K562 (cell line): Measurements from ENCODE around the gene PITPNC1. TPM values are rescaled to one million over a fixed set of nuclear protein-coding genes. Genes with fewer than 3 reads are reported as not detected.

Experiments
- ATAC-seq: fragments of 200-7000 bp; cut with Tn5 transposase; 3 replicates; pipeline ENCODE4 v1.9.1; 2020; ENCODE audit warnings: moderate library complexity
- BruUV-seq: library from RNA; stranded (reverse); fragments of 400-500 nt; replicated peaks from 2 replicates; lab custom pipeline; 2021; lab: Mats Ljungman, UMichigan
- CTCF ChIA-PET: fragments of 300-600 bp; formaldehyde crosslinking; extraction: SDS; loops from one replicate; lab custom pipeline; 2021; ENCODE audit warnings: low intra/inter-chr PET ratio; lab: Yijun Ruan, JAX
- POLR2A ChIA-PET: fragments of 300-600, 350-650 bp; sonication (Branson Sonifier 250); formaldehyde crosslinking; extraction: SDS; loops from one replicate; lab custom pipeline; 2021; ENCODE audit warnings: antibody characterized with exemption, inconsistent platforms; lab: Yijun Ruan, JAX
- DNase-seq, 4 experiments: peaks; one replicate each; pipeline versions ENCODE4 v3.0.0 to v3.0.0-alpha.2; 2011 to 2018; ENCODE audit warnings: low spot score in 3 of 4, mixed read lengths in 3 of 4; ENCODE audit errors: extremely low read depth in 1 of 4
- FAIRE-seq: peaks from 2 replicates; lab custom pipeline; 2011; peaks lifted over from hg19 to GRCh38; lab: Jason Lieb, UNC
- H2AFZ ChIP-seq: 2 replicates; pipeline ENCODE4 v1.6.0; 2011; ENCODE audit warnings: low read depth, low read length, control low read depth, inconsistent platforms
- H3K27ac ChIP-seq: fragments of 200-600 bp; 3 replicates; pipeline ENCODE4 v1.8.0; 2011; ENCODE audit warnings: low read depth, mild to moderate bottlenecking, control low read depth, inconsistent platforms, low read length, moderate library complexity, mixed read lengths; ENCODE audit errors: extremely low read depth
- H3K27me3 ChIP-seq, 2 experiments: fragments of 300-600 bp in 1 of 2; 2 replicates in 1 of 2; 3 replicates in 1 of 2; pipeline versions ENCODE4 v1.6.0 to v1.8.0; 2011; ENCODE audit warnings: inconsistent platforms in 2 of 2, low read length in 2 of 2, mild to moderate bottlenecking in 1 of 2, mixed read lengths in 1 of 2, moderate library complexity in 1 of 2; ENCODE audit not compliant: control insufficient read depth in 2 of 2, insufficient read depth in 2 of 2
- H3K36me3 ChIP-seq: fragments of 300-600 bp; 3 replicates; pipeline ENCODE4 v1.8.0; 2011; ENCODE audit warnings: mild to moderate bottlenecking, low read length, inconsistent platforms; ENCODE audit not compliant: control insufficient read depth, insufficient read depth
- H3K4me1 ChIP-seq, 2 experiments: fragments of 200-600 bp in 1 of 2; replicated peaks in 1 of 2; 2 replicates in 1 of 2; 3 replicates in 1 of 2; pipeline versions ENCODE4 v1.5.1 to v1.8.0; 2011; ENCODE audit warnings: inconsistent platforms in 2 of 2, low read length in 2 of 2, mild to moderate bottlenecking in 1 of 2, mixed read lengths in 1 of 2, moderate library complexity in 1 of 2; ENCODE audit not compliant: control insufficient read depth in 2 of 2, insufficient read depth in 2 of 2
- H3K4me2 ChIP-seq: 2 replicates; pipeline ENCODE4 v1.6.1; 2011; ENCODE audit warnings: low read length, control low read depth, inconsistent platforms, mixed read lengths; ENCODE audit not compliant: insufficient read depth
- H3K4me3 ChIP-seq: fragments of 200-600 bp; sonication (generic), shearing (Covaris generic); 2 replicates; pipeline ENCODE4 v1.5.1; 2016; ENCODE audit warnings: control low read depth, inconsistent platforms
- H3K79me2 ChIP-seq: fragments of 200-600 bp; 3 replicates; pipeline ENCODE4 v1.8.0; 2011; ENCODE audit warnings: low read length, inconsistent platforms; ENCODE audit not compliant: control insufficient read depth, insufficient read depth
- H3K9ac ChIP-seq, 2 experiments: 2 replicates each; pipeline versions ENCODE4 v1.6.0 to v1.6.1; 2011; ENCODE audit warnings: low read depth in 2 of 2, low read length in 2 of 2, control low read depth in 1 of 2, inconsistent platforms in 1 of 2, mild to moderate bottlenecking in 1 of 2, mixed read lengths in 1 of 2; ENCODE audit not compliant: insufficient read depth in 1 of 2
- H3K9me1 ChIP-seq: one replicate; pipeline ENCODE4 v1.6.0; 2011; ENCODE audit warnings: inconsistent platforms, mild to moderate bottlenecking, low read length, moderate library complexity; ENCODE audit not compliant: control insufficient read depth, insufficient read depth
- H3K9me3 ChIP-seq: replicated peaks from 2 replicates; pipeline ENCODE4 v1.5.1; 2011; ENCODE audit warnings: low read depth, low read length, inconsistent platforms; ENCODE audit not compliant: control insufficient read depth, insufficient read depth
- H4K20me1 ChIP-seq: replicated peaks from 2 replicates; pipeline ENCODE4 v1.6.1; 2011; ENCODE audit warnings: low read length, inconsistent platforms, mixed read lengths; ENCODE audit not compliant: control insufficient read depth, insufficient read depth
- BRD9 ChIP-seq: fragments of 450-650 bp; IDR thresholded peaks from 2 replicates; pipeline ENCODE4 v1.6.1; 2018; ENCODE audit warnings: low read depth; ENCODE audit not compliant: partially characterized antibody
- DNMT1 ChIP-seq: fragments of 450-650 bp; IDR thresholded peaks from 2 replicates; pipeline ENCODE4 v1.6.1; 2016; ENCODE audit warnings: antibody characterized with exemption, mild to moderate bottlenecking
- ILK ChIP-seq: fragments of 450-650 bp; IDR thresholded peaks from 2 replicates; pipeline ENCODE4 v1.6.1; 2016; ENCODE audit warnings: missing genetic modification characterization, low read depth, mild to moderate bottlenecking, missing compliant biosample characterization, moderate library complexity, borderline replicate concordance
- NCOA2 ChIP-seq, 2 experiments: fragments of 450-650 bp; IDR thresholded peaks; 2 replicates each; pipeline ENCODE4 v1.6.1; 2018; ENCODE audit warnings: mild to moderate bottlenecking in 2 of 2, moderate library complexity in 1 of 2; ENCODE audit not compliant: partially characterized antibody in 2 of 2
- SMARCB1 ChIP-seq: IDR thresholded peaks from 2 replicates; pipeline ENCODE4 v1.6.1; 2011; ENCODE audit warnings: improper control_type of control experiment, low read depth; ENCODE audit not compliant: insufficient read length
- ZNF311 ChIP-seq: fragments of 250-450 bp; sonication (Bioruptor Pico); IDR thresholded peaks from 2 replicates; pipeline ENCODE4 v1.4.0; 2020; ENCODE audit warnings: mild to moderate bottlenecking, moderate library complexity
- WGBS: fragments of 100-300 bp; shearing (Covaris generic); methylation state at CpG from one replicate; pipeline ENCODE4 v1.1.6; 2016; ENCODE audit warnings: low coverage, mixed read lengths; ENCODE audit not compliant: insufficient coverage; ENCODE audit errors: missing lambda C conversion rate; 5-methylcytosine and 5-hydroxymethylcytosine counted together
- in situ Hi-C: fragments of 300-500 bp; cut with MboI; formaldehyde crosslinking; loops from 4 replicates; pipeline ENCODE4 v1.15.0; 2018; ENCODE audit warnings: inconsistent platforms, mixed read lengths
- intact Hi-C: fragments of 100-400 bp; cut with micrococcal nuclease; formaldehyde crosslinking; loops from 2 replicates; pipeline ENCODE4 v1.14.2; 2022
- polyA plus RNA-seq, 8 experiments: library from polyadenylated mRNA; depleted of rRNA in 4 of 8; stranded (reverse) in 5 of 8; unstranded in 3 of 8; fragments of >200 nt; fragmentation: Nextera tagmentation in 2 of 8; fragmentation: Illumina TruSeq in 1 of 8; extraction: Ambion mirVana in 2 of 8; extraction: Trizol in 1 of 8; gene quantifications; 2 replicates each; pipeline versions ENCODE4 v1.2.1 to v1.2.3, GENCODE V29; 2011 to 2014; ENCODE audit warnings: inconsistent platforms in 1 of 8, missing spikeins in 1 of 8
- total RNA-seq, 7 experiments: library from RNA; depleted of rRNA in 6 of 7; stranded (reverse); fragments of >200 nt in 6 of 7; fragmentation: Illumina TruSeq in 2 of 7; extraction: Trizol in 2 of 7; gene quantifications; 2 replicates each; pipeline versions ENCODE4 v1.2.1 to v1.2.3, GENCODE V29; 2011 to 2021; ENCODE audit warnings: low replicate concordance in 1 of 7

The PITPNC1 gene
- total and polyA plus RNA-seq, 9 of the 15 experiments (the other 6 are each of a cell fraction or from before 2014, with no cell fraction given) = 0.11 to 1.1 (median 0.65) TPM

DNA sequence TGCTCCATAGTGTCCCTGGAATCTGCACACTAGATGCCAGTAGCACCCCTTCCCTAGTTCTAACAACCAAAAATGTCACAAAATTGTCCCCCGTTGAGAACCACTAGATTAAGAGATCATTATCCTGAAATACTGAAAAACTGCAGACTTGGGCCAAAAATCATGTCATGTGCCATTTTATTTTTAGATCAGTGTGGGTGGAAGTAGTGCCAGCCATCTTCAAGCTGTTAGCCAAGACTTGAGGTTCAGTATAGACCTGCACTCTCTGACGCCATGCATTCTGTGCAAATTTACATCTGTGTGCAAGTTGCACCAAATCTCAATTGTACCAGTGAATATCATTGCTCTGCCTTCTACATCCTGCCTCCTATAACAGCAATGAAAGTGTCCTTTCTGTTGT is 309.2 kb downstream of the PITPNC1 start:
- no peak overlapping the region for H3K9ac ChIP-seq
- H3K4me3 ChIP-seq = no peak overlapping the region
- POLR2A ChIA-PET = no interaction called here
- 0 out of 2 replicates have a peak, but pooled peaks cover 2% of the 10 kb centered on the region for H4K20me1 ChIP-seq
- no peaks in the 10 kb centered on the region for H3K4me1 ChIP-seq
- no TSS peak for BruUV-seq
- FAIRE-seq = no peak
- ATAC-seq = no peak
- H3K9me3 ChIP-seq = no peaks in the 10 kb centered on the region
- peaks cover 12 to 14% of the 10 kb centered on the region in 2 experiments; a peak in 4 of 5 replicates for H3K27me3 ChIP-seq
- H3K9me1 ChIP-seq = no peaks in the 10 kb centered on the region
- no peak for DNase-seq
- WGBS = 0% methylated on average over 2 of the region's 2 CpGs
- no peaks in the 10 kb centered on the region for H3K79me2 ChIP-seq
- CTCF ChIA-PET = no interaction called here
- H2AFZ ChIP-seq = no peak overlapping the region
- no peak overlapping the region for H3K4me2 ChIP-seq
- no peak overlapping the region for H3K27ac ChIP-seq
- in situ Hi-C loops (loop anchor here (25.0 kb wide), 1 partner anchor 299 kb away; the partner anchor contains the start of gene PITPNC1), intact Hi-C loops (loop anchor here (5.0 kb wide), 2 partner anchors 309 to 409 kb away; partner anchors contain the start of gene PITPNC1)
- H3K36me3 ChIP-seq = no peaks in the 10 kb centered on the region
- TF ChIP-seq DNMT1 = no peak

DNA sequence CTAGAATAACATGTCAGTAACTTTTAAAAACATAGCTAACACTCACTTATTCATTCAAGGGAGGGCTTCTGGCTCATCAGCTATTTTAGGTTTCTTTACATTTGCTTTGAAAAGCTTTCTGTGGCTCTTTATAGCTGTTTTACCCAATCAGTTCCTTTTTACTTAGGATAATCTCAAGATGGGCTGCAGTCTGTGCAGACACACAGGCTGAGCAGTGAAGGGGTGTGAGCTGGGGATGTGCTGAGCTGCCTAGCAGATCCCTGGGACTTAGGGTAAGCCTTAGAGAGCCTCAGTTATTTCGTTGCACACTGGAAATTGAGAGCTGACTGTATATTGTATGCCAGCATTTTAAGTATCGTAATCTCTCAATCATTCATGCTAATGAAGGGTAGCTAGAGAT is 310.4 kb downstream of the PITPNC1 start:
- ATAC-seq = no peak
- POLR2A ChIA-PET = interaction anchor here (0.8 to 0.9 kb wide), 3 partner anchors 11 to 108 kb away, joined by 3 to 6 read pairs (median 3); no protein-coding TSS in a partner anchor
- in situ Hi-C loops = loop anchor here (25.0 kb wide), 1 partner anchor 300 kb away; the partner anchor contains the start of gene PITPNC1
- TF ChIP-seq ILK (tag) (no peak), ZNF311 (no peak), BRD9 (no peak), NCOA2 (IDR thresholded peaks at IDR 0.05; ENCODE audit: partially characterized antibody in 2 of 2) (no peak), SMARCB1 (no peak)

More for the DNA sequence above, 310.4 kb downstream of the PITPNC1 start:
- H3K27ac ChIP-seq = no peak overlapping the region
- CTCF ChIA-PET = no interaction called here
- DNase-seq (no peak), FAIRE-seq (no peak)
- H3K36me3 ChIP-seq = no peaks in the 10 kb centered on the region
- no peaks in the 10 kb centered on the region for H3K9me1 ChIP-seq
- BruUV-seq = no TSS peak
- H3K4me3 ChIP-seq = no peak overlapping the region
- H3K4me1 ChIP-seq = no peaks in the 10 kb centered on the region; a peak in 1 of 5 replicates
- H3K4me2 ChIP-seq = no peak overlapping the region
- H3K9ac ChIP-seq = no peak overlapping the region
- 0% methylated on average over 2 of the region's 2 CpGs for WGBS
- H3K9me3 ChIP-seq = no peaks in the 10 kb centered on the region
- intact Hi-C loops = loop anchor here (5.0 kb wide), 2 partner anchors 310 to 410 kb away; partner anchors contain the start of gene PITPNC1
- H4K20me1 ChIP-seq = 0 out of 2 replicates have a peak, but pooled peaks cover 2% of the 10 kb centered on the region
- H3K79me2 ChIP-seq = no peaks in the 10 kb centered on the region
- H2AFZ ChIP-seq = no peak overlapping the region
- peaks cover 16 to 22% of the 10 kb centered on the region in 2 experiments; a peak in 4 of 5 replicates for H3K27me3 ChIP-seq
